GM21717 (cell line): ENCODE measurements around the gene TBX1.

ENCODE experiments used
- ATAC-seq: cut with Tn5 transposase; IDR thresholded peaks from one replicate; pipeline ENCODE4 v1.9.1; 2021; ENCODE audit warnings: mild to moderate bottlenecking, moderate library complexity; ENCODE audit not compliant: unreplicated experiment

The TBX1 gene

GRCh38 chr22:19760058-19760950 is at the start of gene TBX1:
TBX1 (plus strand) TSS chr22:19760778; CDS start chr22:19760844, 66 bp downstream.
- no peak for ATAC-seq

- ATAC-seq: no peak
Observed at GRCh38 chr22:19713245-19713644, 47.3 kb upstream of the TBX1 start.

GRCh38 chr22:19713650-19714311 is 46.8 kb upstream of the TBX1 start:
- no peak for ATAC-seq

GRCh38 chr22:19714312-19715187 is 46.0 kb upstream of the TBX1 start, which contains the start of gene SEPTIN5:
SEPTIN5 (plus strand) TSS chr22:19714503; CDS start chr22:19714589, 86 bp downstream.
- no peak for ATAC-seq

- no peak for ATAC-seq
Observed at GRCh38 chr22:19715188-19715930, 45.2 kb upstream of the TBX1 start.

GRCh38 chr22:19716041-19716828 is 44.3 kb upstream of the TBX1 start:
- no peak for ATAC-seq

GRCh38 chr22:19716829-19717105 is 43.8 kb upstream of the TBX1 start:
- ATAC-seq: no peak

- ATAC-seq: no peak
Observed at GRCh38 chr22:19717181-19717580, 43.4 kb upstream of the TBX1 start.

GRCh38 chr22:19717691-19718455 is 42.7 kb upstream of the TBX1 start:
- ATAC-seq: no peak

- no peak for ATAC-seq
Observed at GRCh38 chr22:19718456-19719049, 42.0 kb upstream of the TBX1 start.

- ATAC-seq: no peak
Observed at GRCh38 chr22:19719050-19719482, 41.5 kb upstream of the TBX1 start.

GRCh38 chr22:19719488-19720021 is 41.0 kb upstream of the TBX1 start:
- ATAC-seq: no peak

GRCh38 chr22:19720150-19720827 is 40.3 kb upstream of the TBX1 start:
- no peak for ATAC-seq

GRCh38 chr22:19720999-19721329 is 39.6 kb upstream of the TBX1 start:
- ATAC-seq: no peak

GRCh38 chr22:19721330-19722177 is 39.0 kb upstream of the TBX1 start:
- ATAC-seq: no peak

- ATAC-seq: no peak
Observed at GRCh38 chr22:19722178-19722981, 38.2 kb upstream of the TBX1 start.

GRCh38 chr22:19722982-19723231 is 37.7 kb upstream of the TBX1 start:
- ATAC-seq: no peak
